ENCODE measurements around the gene NOP10. TPM values are rescaled to one million over a fixed set of nuclear protein-coding genes. Genes with fewer than 3 reads are reported as not detected.

Gene NOP10
- total and polyA plus RNA-seq, 2 of the 8 experiments (the other 6 are each of a cell fraction or from before 2014, with no cell fraction given): 285 to 981 TPM

GRCh38 chr15:34361278-34361677 is 18.3 kb upstream of the NOP10 start:
- H4K91ac ChIP-seq (replicated peaks; ENCODE audit: insufficient read length, low read length): no peak overlapping the region
- H3K4me2 ChIP-seq (ENCODE audit: insufficient read depth in 1 of 2, low read depth in 2 of 2, low read length in 2 of 2): no peak overlapping the region
- WGBS, 2 experiments (ENCODE audit: extremely low coverage in 1 of 2, insufficient coverage in 1 of 2, insufficient read length in 1 of 2, insufficient replicate concordance in 2 of 2, low coverage in 1 of 2, low lambda C conversion rate in 2 of 2, missing lambda C conversion rate in 1 of 2): 91% methylated on average over 7 of the region's 7 CpGs; no CpG with 5 or more reads in 1 of the 2 experiments
- no peak overlapping the region for H3K9ac ChIP-seq (replicated peaks in 1 of 4; ENCODE audit: extremely low read depth in 1 of 4, low read depth in 3 of 4, low read length in 3 of 4)
- H3K18ac ChIP-seq (ENCODE audit: extremely low read depth, low read length): no peak overlapping the region
- no peak overlapping the region for H3K56ac ChIP-seq (replicated peaks; ENCODE audit: insufficient read length, low read depth, low read length)
- no peak overlapping the region for H4K8ac ChIP-seq (ENCODE audit: extremely low read depth, insufficient read depth, low read length)
- no peaks in the 10 kb centered on the region; the same call in 1 of the 2 replicates for H3K23me2 ChIP-seq (ENCODE audit: low read depth, low read length)
- peaks cover 7 to 46% (median 34%) of the 10 kb centered on the region in 4 experiments for H3K36me3 ChIP-seq (ENCODE audit: control insufficient read depth in 2 of 4, insufficient read depth in 4 of 4, low read length in 3 of 4)
- no peak overlapping the region for H2BK5ac ChIP-seq (ENCODE audit: low read depth, low read length)
- H3K4me1 ChIP-seq (replicated peaks in 1 of 4; ENCODE audit: control insufficient read depth in 3 of 4, insufficient read depth in 4 of 4, low read length in 3 of 4): peaks cover 5 to 12% (median 7%) of the 10 kb centered on the region in 4 experiments
- H3K4me3 ChIP-seq (ENCODE audit: extremely low read depth in 1 of 4, insufficient read depth in 2 of 4, low read depth in 3 of 4, low read length in 4 of 4): no peak overlapping the region
- no peak overlapping the region for H3K23ac ChIP-seq (ENCODE audit: insufficient read length)
- H3K79me1 ChIP-seq (ENCODE audit: low read depth, low read length): peaks cover 14% of the 10 kb centered on the region
- no peak overlapping the region for H3K14ac ChIP-seq (ENCODE audit: insufficient read length)
- no peak overlapping the region for H3K4ac ChIP-seq (replicated peaks; ENCODE audit: insufficient read length, low read depth, low read length)
- no peak for FAIRE-seq
- H4K5ac ChIP-seq (ENCODE audit: insufficient read length, low read depth, low read length): no peak overlapping the region
- no peak overlapping the region for H2AFZ ChIP-seq (ENCODE audit: low read length)
- no peak overlapping the region for H3K27ac ChIP-seq (ENCODE audit: low read depth, low read length)
- ChIA-PET CTCF (ENCODE audit: partially characterized antibody) (interaction anchor here (0.5 to 3.3 kb wide), 9 partner anchors 9 to 300 kb away, joined by 3 to 34 read pairs (median 3); partner anchors contain the start of genes NOP10 and NUTM1), POLR2A (ENCODE audit: partially characterized antibody) (interaction anchor here (1.1 kb wide), 1 partner anchor 70 kb away, joined by 3 read pairs; no protein-coding TSS in a partner anchor)
- no peak overlapping the region for H2BK20ac ChIP-seq (ENCODE audit: low read length)
- H3K9me3 ChIP-seq (ENCODE audit: insufficient read depth in 2 of 2, low read depth in 1 of 2, low read length in 1 of 2): no peaks in the 10 kb centered on the region
- no peak for TF ChIP-seq NRF1 (IDR thresholded peaks at IDR 0.05; ENCODE audit: low read depth, low read length)
- TF ChIP-seq POLR2A (IDR thresholded peaks at IDR 0.05; ENCODE audit: control extremely low read depth in 1 of 2, low read depth in 2 of 2, low read length in 2 of 2): no peak
- TF ChIP-seq KDM5A (IDR thresholded peaks at IDR 0.05; ENCODE audit: low read length): no peak
- TF ChIP-seq NANOG (IDR thresholded peaks at IDR 0.05; ENCODE audit: insufficient read depth, low read depth, low read length, poor library complexity, severe bottlenecking): no peak
- TF ChIP-seq CTBP2 (IDR thresholded peaks at IDR 0.05; ENCODE audit: borderline replicate concordance, insufficient read depth, insufficient read length, low read length): no peak
- TF ChIP-seq GTF2F1 (IDR thresholded peaks at IDR 0.05; ENCODE audit: borderline replicate concordance, low read depth, low read length): no peak
- no peak for TF ChIP-seq CBX5 (IDR thresholded peaks at IDR 0.05; ENCODE audit: low read depth, low read length)
- TF ChIP-seq ZNF274 (IDR thresholded peaks at IDR 0.05; ENCODE audit: borderline replicate concordance, extremely low read depth, low read length): no peak
- TF ChIP-seq BCL11A (IDR thresholded peaks at IDR 0.05; ENCODE audit: low read depth in 2 of 2, low read length in 2 of 2): no peak
- TF ChIP-seq FOSL1 (IDR thresholded peaks at IDR 0.05; ENCODE audit: insufficient read depth, low read depth, low read length): no peak
- H2AK5ac ChIP-seq (ENCODE audit: low read depth, low read length): no peak overlapping the region
- H2BK12ac ChIP-seq (ENCODE audit: low read depth, low read length): no peak overlapping the region
- no peak for DNase-seq (ENCODE audit: low read depth in 1 of 2, low spot score in 2 of 2)
- H2BK15ac ChIP-seq (ENCODE audit: low read length): no peak overlapping the region
- H4K20me1 ChIP-seq (replicated peaks in 1 of 2; ENCODE audit: control insufficient read depth in 1 of 2, insufficient read depth in 2 of 2, low read length in 2 of 2): peaks cover 8 to 10% of the 10 kb centered on the region in 2 experiments
- H3K79me2 ChIP-seq (ENCODE audit: control insufficient read depth in 1 of 2, insufficient read depth in 2 of 2, low read length in 2 of 2): peaks cover 4 to 20% of the 10 kb centered on the region in 2 experiments; a peak in 3 of 4 replicates
- no peak overlapping the region for H2BK120ac ChIP-seq (replicated peaks; ENCODE audit: low read depth, low read length)
- H3K27me3 ChIP-seq (replicated peaks in 1 of 4; ENCODE audit: control insufficient read depth in 3 of 4, extremely low read depth in 1 of 4, insufficient read depth in 3 of 4, low read length in 3 of 4): no peaks in the 10 kb centered on the region

Measured in H1 (cell line).